Gastroesophageal sphincter (tissue), 3 donors: Measurements from ENCODE around the gene PDS5A.

ENCODE experiments used
- CTCF ChIP-seq, 4 experiments: fragments of 200-600 bp in 2 of 4; fragments of 450-650 bp in 2 of 4; sonication (generic) in 1 of 4; IDR thresholded peaks; one replicate each; pipeline ENCODE4 v1.5.1; 2017 to 2019; ENCODE audit warnings: antibody characterized with exemption in 4 of 4, mild to moderate bottlenecking in 2 of 4, moderate library complexity in 2 of 4
- POLR2A ChIP-seq, 2 donors: fragments of 450-650 bp; IDR thresholded peaks; one replicate each; pipeline ENCODE4 v1.6.1; 2017; ENCODE audit warnings: antibody characterized with exemption in 2 of 2, mild to moderate bottlenecking in 2 of 2, moderate library complexity in 1 of 2
- POLR2AphosphoS5 ChIP-seq: sonication (generic); formaldehyde crosslinking; IDR thresholded peaks from one replicate; pipeline ENCODE4 v1.6.1; 2017; ENCODE audit warnings: antibody characterized with exemption

GRCh38 chr4:39947417-39947816, 30.3 kb downstream of the PDS5A start:
- TF ChIP-seq POLR2A (IDR thresholded peaks at IDR 0.05) (no peak), CTCF (IDR thresholded peaks at IDR 0.05) (no peak), POLR2AphosphoS5 (no peak)
